ENCODE measurements around the gene GRIP1.

GRIP1 gene

DNA sequence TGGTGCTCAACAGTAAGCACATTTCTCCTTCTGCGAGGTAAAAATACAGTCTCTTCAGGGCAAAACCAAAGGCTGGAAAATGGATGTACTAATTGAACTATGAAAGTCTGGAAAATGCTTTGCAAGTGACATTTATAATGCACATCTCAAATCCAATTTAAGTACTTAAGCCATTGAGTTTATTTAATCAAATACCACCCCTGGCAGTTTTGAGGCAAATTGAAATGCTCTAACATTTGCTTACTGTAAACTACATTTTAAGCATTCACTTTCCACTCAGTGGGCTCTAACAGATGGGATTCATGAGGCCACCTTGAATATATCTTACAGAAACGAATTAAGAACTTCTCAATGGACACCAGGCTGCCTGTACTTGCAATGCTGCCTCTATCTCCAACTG is 306.9 kb downstream of the GRIP1 start:
- CTCF ChIA-PET, result interaction anchor here (0.5 kb wide), 1 partner anchor 27 kb away, joined by 4 read pairs; no protein-coding TSS in a partner anchor
- POLR2A ChIA-PET (ENCODE audit: low non-redundant PET), result no interaction called here
- TF ChIP-seq, protein P1, sequence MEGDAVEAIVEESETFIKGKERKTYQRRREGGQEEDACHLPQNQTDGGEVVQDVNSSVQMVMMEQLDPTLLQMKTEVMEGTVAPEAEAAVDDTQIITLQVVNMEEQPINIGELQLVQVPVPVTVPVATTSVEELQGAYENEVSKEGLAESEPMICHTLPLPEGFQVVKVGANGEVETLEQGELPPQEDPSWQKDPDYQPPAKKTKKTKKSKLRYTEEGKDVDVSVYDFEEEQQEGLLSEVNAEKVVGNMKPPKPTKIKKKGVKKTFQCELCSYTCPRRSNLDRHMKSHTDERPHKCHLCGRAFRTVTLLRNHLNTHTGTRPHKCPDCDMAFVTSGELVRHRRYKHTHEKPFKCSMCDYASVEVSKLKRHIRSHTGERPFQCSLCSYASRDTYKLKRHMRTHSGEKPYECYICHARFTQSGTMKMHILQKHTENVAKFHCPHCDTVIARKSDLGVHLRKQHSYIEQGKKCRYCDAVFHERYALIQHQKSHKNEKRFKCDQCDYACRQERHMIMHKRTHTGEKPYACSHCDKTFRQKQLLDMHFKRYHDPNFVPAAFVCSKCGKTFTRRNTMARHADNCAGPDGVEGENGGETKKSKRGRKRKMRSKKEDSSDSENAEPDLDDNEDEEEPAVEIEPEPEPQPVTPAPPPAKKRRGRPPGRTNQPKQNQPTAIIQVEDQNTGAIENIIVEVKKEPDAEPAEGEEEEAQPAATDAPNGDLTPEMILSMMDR (conservative IDR thresholded peaks at IDR 0.05; ENCODE audit: low read depth), result no peak

DNA sequence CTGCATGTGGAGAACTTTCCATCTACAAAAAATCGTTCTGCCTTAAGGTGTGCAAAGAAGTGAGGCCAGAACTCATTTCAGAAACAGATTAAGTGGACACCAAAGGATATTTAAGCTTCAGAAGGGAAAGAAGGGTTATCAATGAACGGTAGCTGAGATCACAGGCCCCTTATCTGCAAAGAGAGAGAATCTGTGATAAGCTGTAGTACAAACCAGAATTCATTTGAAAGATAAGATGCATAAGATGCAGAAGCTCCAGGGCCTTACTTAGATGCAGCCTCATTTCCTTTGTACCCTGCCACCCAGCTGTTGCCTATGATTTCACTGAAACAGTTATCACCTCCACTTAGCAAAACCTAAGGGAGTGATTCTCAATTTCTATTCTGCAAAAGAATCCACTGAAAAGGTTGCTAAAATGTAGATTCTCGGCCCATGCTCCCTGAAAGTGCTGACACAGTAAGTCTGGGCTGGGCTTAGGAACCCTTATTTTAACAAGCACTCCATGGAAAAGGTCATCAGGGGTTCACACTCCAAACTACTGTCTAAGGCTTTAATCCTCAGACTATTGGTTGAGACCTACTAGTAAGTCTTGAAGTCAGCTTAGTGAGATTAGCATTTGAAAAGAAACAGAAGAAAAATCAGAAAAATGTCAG is 311.7 kb downstream of the GRIP1 start:
- ChIA-PET CTCF (interaction anchor here (0.6 kb wide), 1 partner anchor 23 kb away, joined by 3 read pairs; no protein-coding TSS in a partner anchor), POLR2A (ENCODE audit: low non-redundant PET) (interaction anchor here (0.6 kb wide), 1 partner anchor 28 kb away, joined by 3 read pairs; no protein-coding TSS in a partner anchor)
- TF ChIP-seq, protein P1 (conservative IDR thresholded peaks at IDR 0.05; ENCODE audit: low read depth), result no peak
- no peak for DNase-seq (ENCODE audit: low spot score)
- H3K27ac ChIP-seq, result no peak overlapping the region

More for the DNA sequence above, 306.9 kb downstream of the GRIP1 start:
- DNase-seq (ENCODE audit: low spot score), result no peak
- no peak overlapping the region for H3K27ac ChIP-seq

DNA sequence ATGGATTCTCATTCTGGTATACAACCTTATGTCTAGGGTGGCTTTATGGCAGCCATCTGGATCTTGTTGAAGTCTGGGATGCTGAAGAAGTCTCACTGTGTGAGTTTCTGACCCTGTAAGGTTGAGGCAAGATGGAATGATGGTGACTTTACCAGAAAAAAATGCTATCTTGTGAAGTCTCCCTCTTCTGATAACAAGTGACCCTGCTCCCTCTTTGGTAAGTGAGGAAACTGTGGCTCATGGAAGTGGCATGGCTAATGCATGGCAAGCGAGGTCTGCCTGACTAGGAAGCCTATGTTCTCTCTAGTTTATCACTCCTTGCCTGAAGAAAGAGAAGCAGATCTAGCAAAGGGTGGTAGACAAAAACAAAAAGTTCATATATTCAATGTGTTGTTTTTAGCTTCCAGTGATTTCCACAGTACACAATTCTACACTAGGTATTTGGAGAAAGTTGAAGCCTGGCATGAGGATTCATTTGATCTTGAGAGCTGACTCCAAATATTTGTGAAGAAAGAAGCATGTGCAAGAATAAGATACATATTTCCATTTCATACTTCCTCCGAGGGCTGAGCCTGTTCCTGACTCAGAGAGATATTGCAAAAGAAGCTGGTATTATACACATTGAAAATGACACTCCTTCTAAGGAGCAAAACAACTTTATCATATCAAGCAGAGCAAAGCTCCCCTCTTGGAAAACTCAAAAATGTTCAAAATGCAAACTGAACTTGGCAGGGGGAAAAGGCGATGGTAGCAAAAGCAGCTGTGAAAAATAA is 313.0 kb downstream of the GRIP1 start:
- DNase-seq (ENCODE audit: low spot score), result no peak
- TF ChIP-seq, protein P1 (conservative IDR thresholded peaks at IDR 0.05; ENCODE audit: low read depth), result no peak
- ChIA-PET CTCF (interaction anchor here (0.7 kb wide), 1 partner anchor 590 kb away, joined by 7 read pairs; no protein-coding TSS in a partner anchor), POLR2A (ENCODE audit: low non-redundant PET) (no interaction called here)
- H3K27ac ChIP-seq, result no peak overlapping the region

DNA sequence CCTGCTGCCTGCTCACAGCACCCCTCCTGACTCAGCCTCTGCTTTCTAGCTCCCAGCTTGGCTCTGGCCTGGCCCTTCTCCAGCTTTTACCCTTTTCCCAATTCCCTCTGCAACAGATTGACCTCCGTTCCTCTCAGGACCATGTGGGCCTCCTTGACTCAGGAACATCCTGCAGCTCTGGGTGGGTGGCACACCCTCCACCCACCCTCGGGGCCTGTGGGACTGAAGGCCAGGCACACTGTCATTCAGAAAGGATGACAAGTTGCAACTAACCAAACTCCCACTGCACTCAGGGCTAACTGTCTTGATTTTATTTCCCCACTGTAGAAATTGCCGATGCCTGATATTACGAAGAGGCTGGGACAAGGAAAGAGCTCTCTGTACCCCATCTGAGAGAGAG is 317.2 kb downstream of the GRIP1 start:
- TF ChIP-seq, protein P1 (conservative IDR thresholded peaks at IDR 0.05; ENCODE audit: low read depth), result no peak
- H3K27ac ChIP-seq, result no peak overlapping the region
- DNase-seq (ENCODE audit: low spot score), result no peak
- ChIA-PET POLR2A (ENCODE audit: low non-redundant PET) (no interaction called here), CTCF (no interaction called here)

DNA sequence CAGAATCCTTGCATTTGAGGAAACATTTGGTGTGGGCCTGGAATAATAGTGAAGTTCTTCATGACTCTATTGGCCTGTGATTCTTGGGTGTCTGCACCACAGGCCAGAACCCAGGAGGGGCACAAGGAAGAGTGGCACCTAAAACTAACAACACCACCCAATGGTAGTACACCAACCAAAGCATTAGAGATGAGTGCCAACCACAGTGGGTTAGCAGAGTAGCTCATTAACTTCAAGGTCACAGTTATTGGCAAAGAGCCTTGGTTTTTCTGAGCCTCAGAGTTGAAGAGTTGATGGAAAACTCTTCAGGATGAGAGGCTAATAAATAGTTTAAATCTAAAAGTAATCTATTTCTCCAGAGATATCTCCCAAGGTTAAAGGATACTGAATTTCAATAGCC is 319.6 kb downstream of the GRIP1 start:
- ChIA-PET POLR2A (ENCODE audit: low non-redundant PET) (no interaction called here), CTCF (interaction anchor here (0.6 kb wide), 1 partner anchor 148 kb away, joined by 4 read pairs; no protein-coding TSS in a partner anchor)
- TF ChIP-seq, protein P1 (conservative IDR thresholded peaks at IDR 0.05; ENCODE audit: low read depth), result no peak
- no peak overlapping the region for H3K27ac ChIP-seq
- no peak for DNase-seq (ENCODE audit: low spot score)

DNA sequence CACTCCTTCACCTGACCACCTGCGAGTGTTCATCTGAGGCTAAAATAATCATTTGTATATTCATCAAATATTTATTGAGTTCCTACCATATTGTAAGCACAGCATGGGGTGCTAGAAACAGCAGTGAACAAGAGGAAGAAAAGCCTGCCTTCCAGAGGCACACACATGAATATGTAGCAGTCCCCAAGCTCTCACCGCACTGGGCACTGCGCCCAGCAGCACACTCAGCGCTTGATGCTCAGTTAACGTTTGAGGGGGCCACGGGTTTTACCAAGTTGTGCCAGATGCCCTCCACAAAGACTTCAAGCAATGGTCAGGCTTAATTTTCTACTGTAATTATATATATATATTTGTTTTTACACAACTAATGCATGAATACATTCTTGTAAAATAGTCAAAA is 324.6 kb downstream of the GRIP1 start:
- DNase-seq (ENCODE audit: low spot score), result no peak
- POLR2A ChIA-PET (ENCODE audit: low non-redundant PET), result no interaction called here
- CTCF ChIA-PET, result no interaction called here
- TF ChIP-seq, protein P1 (conservative IDR thresholded peaks at IDR 0.05; ENCODE audit: low read depth), result no peak
- no peak overlapping the region for H3K27ac ChIP-seq

All from RWPE1 (cell line).